ENCODE measurements around the gene ARPC1B. TPM values are rescaled to one million over a fixed set of nuclear protein-coding genes. Genes with fewer than 3 reads are reported as not detected.
A peak's percentile ranks its signal among the peaks of the same experiment; 100 is the strongest.

ARPC1B gene
- total and polyA plus RNA-seq, 4 donors, result 43.9 to 182 (median 112) TPM

DNA sequence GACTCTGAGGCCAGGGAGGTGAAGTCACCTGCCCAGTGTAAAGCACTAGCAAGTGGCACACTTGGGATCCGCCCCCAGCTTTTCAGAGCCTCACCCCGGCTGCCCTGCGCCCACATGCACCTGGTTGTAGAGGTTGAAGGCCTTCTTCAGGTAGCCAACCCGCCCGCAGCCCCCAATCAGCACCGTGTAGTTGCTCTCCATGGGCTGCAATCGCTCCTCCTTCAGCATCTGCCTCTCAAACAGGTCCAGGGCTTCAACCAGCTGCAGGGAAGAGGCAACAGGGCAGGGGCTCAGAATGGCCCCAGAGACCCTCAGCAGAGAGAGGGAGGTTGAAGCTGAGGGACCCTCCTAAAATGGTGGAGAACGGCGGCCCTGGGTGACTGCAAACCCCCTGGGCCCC is 58.6 kb downstream of the ARPC1B start:
- no peak for DNase-seq (ENCODE audit: low spot score)
- H3K36me3 ChIP-seq (ENCODE audit: control insufficient read depth in 4 of 4, insufficient read depth in 3 of 4, low read depth in 1 of 4, low read length in 3 of 4), result peaks cover 5 to 41% (median 12%) of the 10 kb centered on the region in 4 donors
- no peak for TF ChIP-seq GABPA (IDR thresholded peaks at IDR 0.05 in 1 of 2, conservative IDR thresholded peaks at IDR 0.05 in 1 of 2)
- TF ChIP-seq HNF4A (conservative IDR thresholded peaks at IDR 0.05), result no peak
- TF ChIP-seq SP1 (IDR thresholded peaks at IDR 0.05), result no peak
- TF ChIP-seq, protein P1, sequence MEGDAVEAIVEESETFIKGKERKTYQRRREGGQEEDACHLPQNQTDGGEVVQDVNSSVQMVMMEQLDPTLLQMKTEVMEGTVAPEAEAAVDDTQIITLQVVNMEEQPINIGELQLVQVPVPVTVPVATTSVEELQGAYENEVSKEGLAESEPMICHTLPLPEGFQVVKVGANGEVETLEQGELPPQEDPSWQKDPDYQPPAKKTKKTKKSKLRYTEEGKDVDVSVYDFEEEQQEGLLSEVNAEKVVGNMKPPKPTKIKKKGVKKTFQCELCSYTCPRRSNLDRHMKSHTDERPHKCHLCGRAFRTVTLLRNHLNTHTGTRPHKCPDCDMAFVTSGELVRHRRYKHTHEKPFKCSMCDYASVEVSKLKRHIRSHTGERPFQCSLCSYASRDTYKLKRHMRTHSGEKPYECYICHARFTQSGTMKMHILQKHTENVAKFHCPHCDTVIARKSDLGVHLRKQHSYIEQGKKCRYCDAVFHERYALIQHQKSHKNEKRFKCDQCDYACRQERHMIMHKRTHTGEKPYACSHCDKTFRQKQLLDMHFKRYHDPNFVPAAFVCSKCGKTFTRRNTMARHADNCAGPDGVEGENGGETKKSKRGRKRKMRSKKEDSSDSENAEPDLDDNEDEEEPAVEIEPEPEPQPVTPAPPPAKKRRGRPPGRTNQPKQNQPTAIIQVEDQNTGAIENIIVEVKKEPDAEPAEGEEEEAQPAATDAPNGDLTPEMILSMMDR (IDR thresholded peaks at IDR 0.05; ENCODE audit: low read depth, low read length, missing input control), result no peak
- TF ChIP-seq FOXA2 (IDR thresholded peaks at IDR 0.05), result no peak
- no peak for TF ChIP-seq YY1 (IDR thresholded peaks at IDR 0.05)
- no peak for TF ChIP-seq EGR1 (IDR thresholded peaks at IDR 0.05; ENCODE audit: low read depth in 2 of 2)
- no peak for TF ChIP-seq RAD21 (IDR thresholded peaks at IDR 0.05)

DNA sequence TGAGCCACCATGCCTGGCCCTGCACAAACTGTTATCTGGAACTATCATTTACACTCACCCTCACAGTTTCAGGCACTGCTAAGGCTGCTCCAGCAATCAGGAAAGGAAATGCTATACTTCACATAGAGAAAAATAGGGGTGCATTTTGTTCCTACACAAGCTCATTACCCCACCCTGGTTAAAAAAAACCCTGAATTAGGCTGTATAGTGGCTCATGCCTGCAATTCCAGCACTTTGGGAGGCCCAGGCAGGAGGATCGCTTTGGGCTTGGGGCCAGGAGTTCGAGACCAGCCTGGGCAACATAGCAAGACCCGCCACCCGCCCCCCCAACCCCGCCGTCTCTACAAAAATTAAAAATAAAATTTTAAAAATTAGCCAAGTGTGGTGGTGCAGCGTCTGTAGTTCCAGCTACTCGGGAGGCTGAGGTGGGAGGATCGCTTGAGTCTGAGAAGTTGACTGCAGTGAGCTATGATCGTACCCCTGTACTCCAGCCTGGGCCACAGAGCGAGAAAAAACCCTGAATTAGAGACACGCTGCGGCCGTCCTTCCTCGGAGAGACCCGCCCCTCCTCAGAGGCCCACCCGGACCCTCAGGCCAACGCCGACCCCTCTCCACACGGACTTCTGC is 63.5 kb downstream of the ARPC1B start:
- H3K9ac ChIP-seq (ENCODE audit: low read depth in 1 of 2, low read length in 2 of 2), result peak overlapping the region; percentile 38 to 95
- 21% methylated on average over 20 of the region's 20 CpGs for WGBS
- H3K9me3 ChIP-seq (ENCODE audit: control insufficient read depth in 4 of 4, low read length in 3 of 4), result no peaks in the 10 kb centered on the region
- H3K36me3 ChIP-seq (ENCODE audit: control insufficient read depth in 4 of 4, insufficient read depth in 3 of 4, low read depth in 1 of 4, low read length in 3 of 4), result peaks cover 2 to 18% (median 10%) of the 10 kb centered on the region in 4 donors
- peaks cover 7 to 18% (median 13%) of the 10 kb centered on the region in 4 donors for H3K4me1 ChIP-seq (ENCODE audit: control insufficient read depth in 4 of 4, insufficient read depth in 4 of 4, low read length in 3 of 4)
- TF ChIP-seq, protein P2, sequence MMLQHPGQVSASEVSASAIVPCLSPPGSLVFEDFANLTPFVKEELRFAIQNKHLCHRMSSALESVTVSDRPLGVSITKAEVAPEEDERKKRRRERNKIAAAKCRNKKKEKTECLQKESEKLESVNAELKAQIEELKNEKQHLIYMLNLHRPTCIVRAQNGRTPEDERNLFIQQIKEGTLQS (IDR thresholded peaks at IDR 0.05), result no peak
- H3K4me3 ChIP-seq (ENCODE audit: low read depth in 1 of 3, low read length in 3 of 3), result peak overlapping the region; percentile 63 to 91 (median 87)
- DNase-seq (ENCODE audit: low spot score), result no peak
- no peaks in the 10 kb centered on the region for H3K27me3 ChIP-seq (ENCODE audit: control insufficient read depth in 4 of 4, insufficient read depth in 4 of 4, low read length in 3 of 4)
- H3K27ac ChIP-seq (ENCODE audit: low read depth in 1 of 2, low read length in 2 of 2), result peak overlapping the region; percentile 28 to 83

More for the DNA sequence above, 58.6 kb downstream of the ARPC1B start:
- H3K4me3 ChIP-seq (ENCODE audit: low read depth in 1 of 3, low read length in 3 of 3), result no peak overlapping the region
- no peaks in the 10 kb centered on the region for H3K27me3 ChIP-seq (ENCODE audit: control insufficient read depth in 4 of 4, insufficient read depth in 4 of 4, low read length in 3 of 4)
- H3K27ac ChIP-seq (ENCODE audit: low read depth in 1 of 2, low read length in 2 of 2), result no peak overlapping the region
- no peaks in the 10 kb centered on the region for H3K9me3 ChIP-seq (ENCODE audit: control insufficient read depth in 4 of 4, low read length in 3 of 4)
- 97% methylated on average over 9 of the region's 9 CpGs for WGBS
- peaks cover 2 to 4% (median 4%) of the 10 kb centered on the region in 4 donors for H3K4me1 ChIP-seq (ENCODE audit: control insufficient read depth in 4 of 4, insufficient read depth in 4 of 4, low read length in 3 of 4)
- H3K9ac ChIP-seq (ENCODE audit: low read depth in 1 of 2, low read length in 2 of 2), result no peak overlapping the region

DNA sequence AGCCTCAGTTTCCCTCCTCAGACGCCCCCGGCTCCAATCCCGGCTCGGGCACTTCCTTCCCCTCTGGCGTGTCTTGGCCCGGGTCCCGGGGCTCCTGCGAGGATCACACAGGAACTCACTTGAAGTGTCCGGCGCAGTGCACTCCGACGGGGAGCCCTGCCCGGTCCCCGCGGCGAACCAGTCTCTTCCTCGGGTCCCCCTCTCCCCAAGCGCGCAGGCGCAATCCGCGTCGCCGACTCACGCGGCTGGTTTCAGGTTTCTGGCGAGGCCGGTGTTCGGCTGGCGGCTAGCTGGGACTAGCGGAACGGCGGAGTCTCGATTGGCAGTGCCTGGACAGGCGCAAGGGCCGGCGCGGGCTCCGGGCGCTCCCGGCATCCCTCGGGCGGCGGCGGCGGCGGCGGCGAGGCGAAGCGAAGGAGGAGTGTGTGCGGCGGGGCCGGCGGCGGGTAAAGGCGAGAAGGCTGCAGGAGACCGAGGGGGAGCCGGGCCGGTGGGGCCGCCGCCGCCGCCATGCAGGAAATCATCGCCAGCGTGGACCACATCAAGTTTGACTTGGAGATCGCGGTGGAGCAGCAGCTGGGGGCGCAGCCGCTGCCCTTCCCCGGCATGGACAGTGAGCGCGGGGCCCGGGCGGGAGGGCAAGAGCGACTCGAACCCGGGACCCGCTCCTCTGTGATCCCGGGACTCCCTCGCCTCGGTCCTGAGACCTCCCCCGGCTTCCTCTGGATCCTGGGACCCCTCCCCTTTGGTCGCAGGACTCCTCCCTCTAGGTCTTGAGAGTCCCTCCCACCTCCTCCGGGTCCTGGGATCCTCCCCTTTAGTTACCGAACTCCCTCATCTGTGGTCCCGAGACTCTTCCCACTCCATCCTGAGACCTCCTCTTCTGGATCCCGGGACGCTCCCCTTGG is 64.3 kb downstream of the ARPC1B start, which contains the start of the genes CPSF4 and PTCD1:
Gene CPSF4 (plus strand): TSS at position 371 of the 908 bp plus-strand sequence. CDS start 140 bp downstream, at position 511.
Gene PTCD1 (minus strand): TSS at position 226 of the 908 bp plus-strand sequence. CDS start 3,556 bp downstream, outside the sequence.
- Histone ChIP-seq H3K4me1 (ENCODE audit: control insufficient read depth in 4 of 4, insufficient read depth in 4 of 4, low read length in 3 of 4) (peaks cover 7 to 18% (median 13%) of the 10 kb centered on the region in 4 donors), H3K36me3 (ENCODE audit: control insufficient read depth in 4 of 4, insufficient read depth in 3 of 4, low read depth in 1 of 4, low read length in 3 of 4) (peaks cover 2 to 13% (median 8%) of the 10 kb centered on the region in 4 donors), H3K4me3 (ENCODE audit: low read depth in 1 of 3, low read length in 3 of 3) (peak within 1 kb of the TSS; percentile 85 to 91 (median 87)), H3K9ac (ENCODE audit: low read depth in 1 of 2, low read length in 2 of 2) (peak within 1 kb of the TSS; percentile 47 to 95), H3K9me3 (ENCODE audit: control insufficient read depth in 4 of 4, low read length in 3 of 4) (no peaks in the 10 kb centered on the region), H3K27me3 (ENCODE audit: control insufficient read depth in 4 of 4, insufficient read depth in 4 of 4, low read length in 3 of 4) (no peaks in the 10 kb centered on the region), H3K27ac (ENCODE audit: low read depth in 1 of 2, low read length in 2 of 2) (peak within 1 kb of the TSS; percentile 28 to 83)
- peak; percentile 88 for DNase-seq (ENCODE audit: low spot score)
- TF ChIP-seq RXRA (IDR thresholded peaks at IDR 0.05) (no peak), GABPA (IDR thresholded peaks at IDR 0.05 in 1 of 2, conservative IDR thresholded peaks at IDR 0.05 in 1 of 2) (peak in 1 of 2 donors; percentile 74), TAF1 (conservative IDR thresholded peaks at IDR 0.05) (no peak), YY1 (IDR thresholded peaks at IDR 0.05) (peak; percentile 73), HNF4A (conservative IDR thresholded peaks at IDR 0.05) (peak in 1 of 2 donors; percentile 5), EGR1 (IDR thresholded peaks at IDR 0.05; ENCODE audit: low read depth in 2 of 2) (peak in 1 of 2 donors; percentile 52)
- TF ChIP-seq, protein P2 (IDR thresholded peaks at IDR 0.05), result no peak
- under 1% methylated on average over 89 of the region's 89 CpGs for WGBS

Measured in liver (tissue), 9 donors.